Kidney (tissue), 14 donors: ENCODE data around the gene ADGRE1. TPM values are rescaled to one million over a fixed set of nuclear protein-coding genes. Genes with fewer than 3 reads are reported as not detected.

Experiments
- DNase-seq, 5 donors: peaks; one replicate each; pipeline ENCODE4 v3.0.0-alpha.2; 2013 to 2020
- FAIRE-seq: peaks from 2 replicates; lab custom pipeline; 2012; peaks lifted over from hg19 to GRCh38; lab: Jason Lieb, UNC
- H3K27ac ChIP-seq, 2 donors: one replicate each; pipeline ENCODE4 v1.7.0; 2013; ENCODE audit warnings: low read depth in 2 of 2, low read length in 2 of 2, inconsistent platforms in 1 of 2
- H3K27me3 ChIP-seq: one replicate; pipeline ENCODE4 v1.7.1; 2013; ENCODE audit warnings: low read length, inconsistent platforms; ENCODE audit not compliant: control insufficient read depth, insufficient read depth
- H3K36me3 ChIP-seq, 3 donors: one replicate each; pipeline versions ENCODE4 v1.7.0 to v1.7.1; 2013; ENCODE audit warnings: low read length in 3 of 3, control low read depth in 1 of 3, inconsistent platforms in 1 of 3; ENCODE audit not compliant: insufficient read depth in 3 of 3, control insufficient read depth in 2 of 3
- H3K4me1 ChIP-seq, 3 donors: one replicate each; pipeline versions ENCODE4 v1.7.0 to v1.7.1; 2013; ENCODE audit warnings: low read length in 3 of 3, inconsistent platforms in 1 of 3, low read depth in 1 of 3; ENCODE audit not compliant: control insufficient read depth in 2 of 3, insufficient read depth in 2 of 3
- H3K4me3 ChIP-seq, 3 donors: one replicate each; pipeline versions ENCODE4 v1.7.0 to v1.8.1; 2013; ENCODE audit warnings: low read length in 3 of 3, control low read depth in 1 of 3, inconsistent platforms in 1 of 3
- H3K9ac ChIP-seq, 3 donors: one replicate each; pipeline versions ENCODE4 v1.7.0 to v1.7.1; 2013; ENCODE audit warnings: low read length in 3 of 3, control low read depth in 1 of 3, inconsistent platforms in 1 of 3
- H3K9me3 ChIP-seq, 3 donors: one replicate each; pipeline versions ENCODE4 v1.7.0 to v1.7.1; 2013; ENCODE audit warnings: low read length in 3 of 3, control low read depth in 1 of 3, inconsistent platforms in 1 of 3; ENCODE audit not compliant: control insufficient read depth in 2 of 3, insufficient read depth in 1 of 3
- CTCF ChIP-seq: IDR thresholded peaks from 3 replicates; pipeline ENCODE4 v1.5.1; 2012; ENCODE audit warnings: mild to moderate bottlenecking, moderate library complexity, borderline replicate concordance; ENCODE audit not compliant: insufficient read depth; ENCODE audit errors: extremely low read depth
- intact Hi-C: fragments of 100-400 bp; cut with DNase I; formaldehyde crosslinking; loops from one replicate; pipeline ENCODE4 v1.11.1; 2022
- polyA plus RNA-seq: library from polyadenylated mRNA; stranded (reverse); fragments of 350-450 nt; fragmentation: Illumina TruSeq; extraction: RNeasy Lipid Tissue Mini Kit (QIAGEN cat#74804); gene quantifications from one replicate; pipeline ENCODE4 v1.2.3, GENCODE V29; 2014; ENCODE audit warnings: low read depth, low replicate concordance; ENCODE audit not compliant: insufficient read depth
- total RNA-seq: library from RNA; stranded (reverse); fragmentation: NEBNext Ultra II Directional; extraction: Animal tissue kit (Norgen Biotek cat#: 25700); gene quantifications from one replicate; pipeline ENCODE4 v1.2.1, GENCODE V29; 2021
- donor health status: control.
- donor health status: control.
- donor health status: control.
- donor health status: control.
- donor health status: control.
- donor health status: DM: yes; HTN: yes; CAD: no.
- donor health status: Normal renal cell carcinoma (clear cell type).

ADGRE1 gene
- total and polyA plus RNA-seq, 2 donors from 2014 or later: 0.19 to 1.3 TPM

GRCh38 chr19:6976197-6976596, 88.8 kb downstream of the ADGRE1 start:
- Histone ChIP-seq H3K4me1 (no peaks in the 10 kb centered on the region), H3K9me3 (peaks cover 0 to 12% (median 6%) of the 10 kb centered on the region in 3 donors), H3K27me3 (no peaks in the 10 kb centered on the region), H3K4me3 (no peak overlapping the region), H3K27ac (no peak overlapping the region), H3K36me3 (no peaks in the 10 kb centered on the region), H3K9ac (no peak overlapping the region)
- no peak for FAIRE-seq
- intact Hi-C loops: no loop called here
- no peak for TF ChIP-seq CTCF
- DNase-seq: no peak

GRCh38 chr19:6979399-6979798, 92.0 kb downstream of the ADGRE1 start:
- Histone ChIP-seq H3K36me3 (no peaks in the 10 kb centered on the region), H3K9me3 (peaks cover 0 to 17% (median 6%) of the 10 kb centered on the region in 3 donors), H3K4me1 (no peaks in the 10 kb centered on the region), H3K4me3 (no peak overlapping the region), H3K27me3 (no peaks in the 10 kb centered on the region), H3K9ac (no peak overlapping the region), H3K27ac (no peak overlapping the region)
- intact Hi-C loops: no loop called here
- TF ChIP-seq CTCF: no peak
- no peak for DNase-seq
- FAIRE-seq: no peak

GRCh38 chr19:6983448-6983847, 96.1 kb downstream of the ADGRE1 start:
- intact Hi-C loops: no loop called here
- no peaks in the 10 kb centered on the region for H3K4me1 ChIP-seq
- FAIRE-seq (no peak), DNase-seq (no peak)
- H3K9ac ChIP-seq: no peak overlapping the region
- H3K27ac ChIP-seq: no peak overlapping the region
- no peak for TF ChIP-seq CTCF
- no peak overlapping the region for H3K4me3 ChIP-seq
- no peaks in the 10 kb centered on the region for H3K27me3 ChIP-seq
- no peaks in the 10 kb centered on the region for H3K36me3 ChIP-seq
- H3K9me3 ChIP-seq: peaks cover 0 to 12% (median 0%) of the 10 kb centered on the region in 3 donors

- no peak overlapping the region for H3K4me3 ChIP-seq
- DNase-seq: no peak
- no peaks in the 10 kb centered on the region for H3K4me1 ChIP-seq
- TF ChIP-seq CTCF: no peak
- intact Hi-C loops: no loop called here
- H3K36me3 ChIP-seq: no peaks in the 10 kb centered on the region
- H3K27ac ChIP-seq: no peak overlapping the region
- no peak for FAIRE-seq
- H3K9ac ChIP-seq: no peak overlapping the region
- H3K9me3 ChIP-seq: peaks cover 0 to 12% (median 0%) of the 10 kb centered on the region in 3 donors
- no peaks in the 10 kb centered on the region for H3K27me3 ChIP-seq
These were observed 100.5 kb downstream of the ADGRE1 start for GRCh38 chr19:6987850-6988249.
